ENCODE measurements around the gene COBLL1.

The COBLL1 gene

GRCh38 chr2:164747140-164747539 is 94.5 kb downstream of the COBLL1 start:
- TF ChIP-seq CTCF (IDR thresholded peaks at IDR 0.05; ENCODE audit: low read depth, low read length) (no peak), MYC (IDR thresholded peaks at IDR 0.05; ENCODE audit: low read depth, low read length) (no peak), POLR2A (IDR thresholded peaks at IDR 0.05; ENCODE audit: extremely low read depth, insufficient read length) (no peak), MAX (IDR thresholded peaks at IDR 0.05; ENCODE audit: low read depth, low read length) (no peak)
- no peak overlapping the region for H3K4me3 ChIP-seq (ENCODE audit: low read depth, low read length)

GRCh38 chr2:164746713-164747112 is 94.9 kb downstream of the COBLL1 start:
- TF ChIP-seq MAX (IDR thresholded peaks at IDR 0.05; ENCODE audit: low read depth, low read length) = no peak
- no peak for TF ChIP-seq POLR2A (IDR thresholded peaks at IDR 0.05; ENCODE audit: extremely low read depth, insufficient read length)
- TF ChIP-seq CTCF (IDR thresholded peaks at IDR 0.05; ENCODE audit: low read depth, low read length) = no peak
- no peak for TF ChIP-seq MYC (IDR thresholded peaks at IDR 0.05; ENCODE audit: low read depth, low read length)
- no peak for DNase-seq (ENCODE audit: low read depth)
- H3K4me3 ChIP-seq (ENCODE audit: low read depth, low read length) = no peak overlapping the region

More at GRCh38 chr2:164747140-164747539, 94.5 kb downstream of the COBLL1 start:
- no peak for DNase-seq (ENCODE audit: low read depth)

GRCh38 chr2:164745012-164745797 is 96.4 kb downstream of the COBLL1 start:
- no peak for TF ChIP-seq MYC (IDR thresholded peaks at IDR 0.05; ENCODE audit: low read depth, low read length)
- TF ChIP-seq CTCF (IDR thresholded peaks at IDR 0.05; ENCODE audit: low read depth, low read length) = no peak
- TF ChIP-seq MAX (IDR thresholded peaks at IDR 0.05; ENCODE audit: low read depth, low read length) = no peak
- TF ChIP-seq POLR2A (IDR thresholded peaks at IDR 0.05; ENCODE audit: extremely low read depth, insufficient read length) = no peak
- DNase-seq (ENCODE audit: low read depth) = no peak
- no peak overlapping the region for H3K4me3 ChIP-seq (ENCODE audit: low read depth, low read length)

GRCh38 chr2:164742738-164743317 is 98.8 kb downstream of the COBLL1 start:
- no peak overlapping the region for H3K4me3 ChIP-seq (ENCODE audit: low read depth, low read length)
- TF ChIP-seq MYC (IDR thresholded peaks at IDR 0.05; ENCODE audit: low read depth, low read length) = no peak
- TF ChIP-seq CTCF (IDR thresholded peaks at IDR 0.05; ENCODE audit: low read depth, low read length) = no peak
- TF ChIP-seq POLR2A (IDR thresholded peaks at IDR 0.05; ENCODE audit: extremely low read depth, insufficient read length) = no peak
- TF ChIP-seq MAX (IDR thresholded peaks at IDR 0.05; ENCODE audit: low read depth, low read length) = no peak
- no peak for DNase-seq (ENCODE audit: low read depth)

- no peak for DNase-seq (ENCODE audit: low read depth)
- H3K4me3 ChIP-seq (ENCODE audit: low read depth, low read length) = no peak overlapping the region
- TF ChIP-seq MAX (IDR thresholded peaks at IDR 0.05; ENCODE audit: low read depth, low read length) = no peak
- no peak for TF ChIP-seq MYC (IDR thresholded peaks at IDR 0.05; ENCODE audit: low read depth, low read length)
- TF ChIP-seq POLR2A (IDR thresholded peaks at IDR 0.05; ENCODE audit: extremely low read depth, insufficient read length) = no peak
- TF ChIP-seq CTCF (IDR thresholded peaks at IDR 0.05; ENCODE audit: low read depth, low read length) = no peak
Measured at GRCh38 chr2:164739966-164740365, 101.7 kb downstream of the COBLL1 start.
